Measurements from ENCODE around the gene MAP4K5.

MAP4K5 gene

DNA sequence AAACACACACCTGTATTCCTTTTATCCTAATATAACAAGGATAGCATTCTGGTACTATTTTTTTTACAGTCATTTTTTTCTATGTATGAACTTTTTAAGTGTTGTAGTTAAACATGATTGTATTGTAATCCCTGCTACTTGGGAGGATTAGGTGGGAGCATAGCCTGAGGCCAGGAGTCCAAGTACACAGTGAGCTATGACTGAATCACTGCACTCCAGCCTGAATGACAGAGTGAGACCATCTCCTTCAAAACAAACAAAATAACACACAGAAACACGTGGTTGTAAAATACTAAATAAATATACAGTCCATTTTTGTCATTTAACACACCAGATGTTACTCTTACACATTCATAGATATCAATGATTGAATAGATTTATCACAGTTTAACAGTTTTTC, 56.9 kb downstream of the MAP4K5 start:
- DNase-seq, result peak in 1 of 2 experiments; percentile 8

DNA sequence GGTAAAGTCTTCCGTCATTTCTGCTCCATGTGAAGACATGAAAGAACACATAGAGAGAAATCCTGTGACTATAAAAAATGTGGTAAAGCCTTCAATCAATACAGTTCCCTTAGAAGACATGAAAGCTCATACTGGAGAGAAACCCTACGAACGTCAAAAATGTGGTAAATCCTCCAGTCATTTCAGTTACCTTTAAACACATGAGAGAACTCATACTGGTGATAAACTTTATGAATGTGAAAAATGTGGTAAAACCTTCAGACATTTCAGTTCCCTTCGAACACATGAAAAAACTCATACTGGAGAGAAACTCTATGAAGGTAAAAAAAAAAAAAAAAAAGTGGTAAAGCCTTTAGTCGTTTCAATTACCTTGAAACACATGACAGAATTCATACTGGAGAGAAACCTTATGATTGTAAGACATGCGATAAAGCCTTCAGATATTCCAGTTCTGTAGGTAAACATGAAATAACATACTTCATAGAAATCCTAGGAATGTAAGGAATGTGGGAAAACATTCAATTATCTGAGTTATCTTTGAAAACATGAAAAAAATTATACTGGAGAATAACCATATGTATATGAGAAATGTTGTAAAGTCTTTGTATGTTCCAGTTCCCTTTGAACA, 60.4 kb downstream of the MAP4K5 start:
- peak in 1 of 2 experiments; percentile 5 for DNase-seq

DNA sequence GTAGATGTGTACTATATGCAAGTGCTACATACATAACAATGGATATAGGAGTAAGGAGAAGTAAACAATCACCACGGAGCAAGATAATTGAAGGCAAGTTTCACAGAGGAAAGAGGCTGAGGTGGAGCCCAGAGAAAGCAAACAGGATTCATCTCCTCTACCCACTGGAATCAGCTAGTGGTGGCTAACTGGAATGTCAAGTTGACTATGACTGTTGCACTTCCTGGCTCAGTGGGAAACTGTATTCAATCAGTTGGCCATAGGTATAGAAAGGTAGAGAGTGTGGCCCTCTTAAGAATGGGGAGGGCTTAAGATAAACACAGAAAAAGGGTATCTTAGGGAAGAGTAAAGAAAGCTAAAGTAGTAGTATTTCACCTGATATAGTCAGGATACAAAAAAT, 62.4 kb downstream of the MAP4K5 start:
- DNase-seq, result no peak

DNA sequence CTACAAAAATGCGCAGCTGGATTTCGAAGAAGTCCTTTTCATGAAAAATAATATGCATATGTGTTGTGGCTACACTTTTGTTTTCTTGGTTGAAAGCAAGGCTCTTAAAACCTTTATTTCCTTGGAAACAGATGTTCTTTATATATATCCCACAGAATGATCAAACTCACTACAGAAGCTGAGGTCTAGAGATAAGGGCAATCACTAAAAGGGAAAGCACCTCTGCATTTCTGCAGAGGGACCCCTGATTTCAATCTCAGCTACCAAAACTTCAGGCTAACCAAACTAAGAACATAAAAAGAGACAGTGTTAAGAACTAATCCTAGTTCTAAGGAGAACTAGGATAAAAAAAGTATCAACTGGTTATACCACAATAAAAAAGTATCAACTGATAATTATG, 70.3 kb downstream of the MAP4K5 start:
- no peak for DNase-seq

DNA sequence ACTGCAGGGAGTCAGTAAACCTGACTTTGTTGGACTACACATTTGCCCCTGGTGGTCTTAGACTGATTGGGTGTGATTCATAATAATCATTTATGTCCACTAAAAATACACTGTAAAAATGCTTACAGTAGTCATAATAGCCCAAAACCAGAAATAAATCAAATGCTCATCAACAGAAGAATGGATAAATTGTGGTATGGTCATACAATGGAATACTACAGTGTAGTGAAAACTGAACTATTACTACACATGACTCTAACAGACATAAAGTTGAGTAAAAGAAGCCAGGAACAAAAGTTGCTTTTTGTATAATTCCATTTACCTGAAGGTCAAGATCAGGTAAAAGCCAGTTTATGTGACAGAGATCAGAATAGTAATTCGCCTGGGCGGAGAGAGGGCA, 78.5 kb downstream of the MAP4K5 start:
- no peak for DNase-seq

DNA sequence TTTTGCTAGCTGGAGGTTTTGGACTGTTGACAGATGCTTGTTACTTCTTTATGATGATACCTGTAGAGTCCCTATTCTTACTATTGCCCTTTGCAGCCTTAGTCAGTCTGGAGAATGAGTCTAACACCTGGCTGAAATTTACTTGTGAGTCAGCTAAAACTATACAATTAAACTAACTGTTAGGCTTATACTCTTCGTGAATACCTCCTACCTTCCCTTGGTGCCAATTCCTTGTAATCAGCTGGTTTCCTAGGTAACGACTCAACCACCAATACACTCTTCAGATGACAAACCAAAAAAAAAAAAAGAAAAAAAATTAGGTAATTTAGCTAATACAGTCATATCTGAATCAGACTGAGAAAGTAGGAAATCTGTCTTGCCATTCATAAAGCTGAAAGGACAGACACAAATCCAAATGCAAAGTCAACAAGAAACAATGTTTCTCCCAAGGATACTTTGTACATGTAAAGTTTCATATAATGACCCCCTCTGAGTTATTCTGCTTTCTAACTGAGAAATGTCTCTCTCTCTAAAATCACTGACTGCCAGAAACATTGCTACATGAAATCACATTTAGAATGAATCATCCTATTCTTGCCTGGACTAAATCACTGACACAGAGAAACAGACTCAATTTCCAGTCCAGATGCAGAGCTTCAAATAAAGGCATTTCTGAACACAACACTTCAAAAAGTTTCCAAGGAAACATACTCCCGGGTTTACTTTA, 79.2 kb downstream of the MAP4K5 start:
- peak in 1 of 2 experiments; percentile 13 for DNase-seq

DNA sequence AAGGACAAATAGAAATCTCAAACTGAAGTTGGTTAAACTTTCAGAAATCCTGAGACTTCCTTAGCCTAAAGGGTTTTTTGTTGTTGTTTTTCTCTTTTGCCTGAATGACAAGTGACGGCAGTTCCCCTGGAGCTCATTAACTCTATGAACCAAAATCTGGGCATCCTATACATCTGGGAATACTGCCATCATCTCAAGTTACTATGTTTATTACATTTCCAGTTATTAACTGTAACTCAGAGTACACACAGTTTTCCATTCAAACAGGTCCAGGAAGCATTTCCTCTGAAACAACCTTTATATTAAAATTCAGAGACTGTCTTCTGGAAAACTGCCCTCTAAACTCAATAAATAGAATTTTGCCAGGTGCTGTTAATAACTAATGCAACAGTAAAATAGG, 80.1 kb downstream of the MAP4K5 start:
- DNase-seq, result no peak

DNA sequence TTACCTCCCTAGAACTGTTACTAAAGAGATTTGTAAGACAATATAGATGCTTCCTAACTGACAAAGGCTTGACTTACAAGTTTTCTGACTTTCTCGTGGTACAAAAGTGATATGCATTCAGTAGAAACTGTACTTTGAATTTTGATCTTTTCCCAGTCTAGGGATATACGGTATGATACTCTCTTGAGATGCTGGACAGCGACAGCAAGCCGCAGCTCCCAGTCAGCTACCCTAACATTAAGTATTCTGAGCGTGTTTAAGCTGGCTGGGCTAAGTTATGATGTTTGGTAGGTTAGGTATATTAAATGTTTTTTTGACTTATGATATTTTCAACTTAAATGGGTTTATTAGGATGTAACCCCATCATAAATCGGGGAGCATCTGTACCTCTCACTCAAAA, 80.5 kb downstream of the MAP4K5 start:
- DNase-seq, result no peak

- DNase-seq, result no peak
Observed at GRCh38 chr14:50447461-50447860, 84.9 kb downstream of the MAP4K5 start.

DNA sequence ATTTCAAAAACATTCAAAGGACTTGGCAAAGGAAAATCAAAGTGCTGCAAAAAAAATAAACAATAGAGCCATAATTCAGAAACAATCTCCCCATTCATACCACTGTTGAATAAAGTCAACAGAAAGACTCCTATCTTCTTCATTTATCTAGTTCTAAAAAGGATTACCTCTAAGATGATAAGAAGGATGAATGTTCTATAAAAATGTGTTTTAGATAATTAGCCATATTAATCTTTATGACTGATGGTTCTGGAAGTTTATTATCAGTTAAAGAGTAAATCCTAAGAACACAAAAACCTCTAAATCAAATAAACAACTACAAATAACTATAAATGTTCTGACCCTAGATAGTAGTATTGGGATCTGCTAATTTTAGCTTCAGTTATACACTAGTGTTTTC, 97.8 kb downstream of the MAP4K5 start:
- DNase-seq, result no peak

- no peak for DNase-seq
Observed at GRCh38 chr14:50432131-50432530, 100.2 kb downstream of the MAP4K5 start.

GRCh38 chr14:50425816-50426215, 106.6 kb downstream of the MAP4K5 start:
- DNase-seq, result no peak

- no peak for DNase-seq
Observed at GRCh38 chr14:50425105-50425504, 107.3 kb downstream of the MAP4K5 start.

DNA sequence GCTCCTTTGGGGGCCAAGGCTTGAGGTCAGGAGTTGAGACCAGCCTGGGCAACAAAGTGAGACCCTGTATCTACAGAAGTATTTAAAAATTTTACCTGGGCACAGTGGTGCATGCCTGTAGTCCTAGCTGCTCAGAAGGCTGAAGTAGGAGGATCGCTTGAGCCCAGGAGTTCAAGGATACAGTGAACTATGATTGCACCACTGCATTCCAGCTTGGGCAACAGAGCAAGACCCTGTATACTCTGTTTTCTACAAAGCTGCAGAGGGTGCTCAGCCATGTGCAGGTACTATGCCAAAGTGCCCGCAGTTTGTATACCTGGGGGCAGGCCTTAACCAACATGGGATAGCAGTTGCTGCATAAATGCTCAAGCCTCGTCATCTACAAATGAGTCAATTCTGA, 108.8 kb downstream of the MAP4K5 start:
- no peak for DNase-seq

GRCh38 chr14:50421499-50421898, 110.9 kb downstream of the MAP4K5 start:
- no peak for DNase-seq

GRCh38 chr14:50417853-50418252, 114.5 kb downstream of the MAP4K5 start:
- DNase-seq, result no peak

DNA sequence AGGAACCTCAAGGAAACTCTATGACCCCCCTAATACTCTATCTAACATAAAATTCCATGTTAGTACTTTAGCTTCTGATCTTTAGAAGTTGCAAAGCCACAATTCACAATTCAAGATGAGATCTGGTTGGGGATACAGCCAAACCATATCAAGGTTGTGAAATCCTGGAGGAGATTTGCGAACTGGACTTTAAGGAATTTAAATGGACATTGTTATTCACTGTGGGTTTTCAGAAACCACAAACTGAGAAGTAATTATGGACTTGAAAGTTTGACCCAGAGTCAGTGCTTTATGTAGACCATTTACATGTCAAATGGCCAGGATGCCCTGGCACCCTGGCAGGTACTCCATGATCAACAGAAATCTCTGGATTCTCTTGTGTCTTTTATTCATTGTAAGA, 121.4 kb downstream of the MAP4K5 start:
- no peak for DNase-seq

DNA sequence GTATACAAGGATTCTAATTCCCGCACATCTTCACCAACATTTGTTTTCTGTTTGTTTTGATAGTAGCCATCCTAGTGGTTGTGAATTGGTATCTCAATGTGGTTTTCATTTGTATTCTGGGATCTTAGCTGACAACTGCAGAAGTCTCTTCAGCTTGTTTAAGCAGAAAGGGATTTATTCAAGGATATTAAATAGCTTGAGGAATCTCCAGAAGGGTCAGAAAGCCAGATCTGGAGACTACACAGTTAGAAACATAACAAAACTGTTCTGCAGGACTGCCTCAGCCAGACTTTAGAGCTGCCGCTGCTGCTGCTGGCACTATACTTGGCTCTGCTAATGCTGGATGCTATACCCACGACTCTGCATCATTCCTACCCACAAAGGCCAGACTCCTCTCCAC, 122.3 kb downstream of the MAP4K5 start:
- DNase-seq, result no peak

DNA sequence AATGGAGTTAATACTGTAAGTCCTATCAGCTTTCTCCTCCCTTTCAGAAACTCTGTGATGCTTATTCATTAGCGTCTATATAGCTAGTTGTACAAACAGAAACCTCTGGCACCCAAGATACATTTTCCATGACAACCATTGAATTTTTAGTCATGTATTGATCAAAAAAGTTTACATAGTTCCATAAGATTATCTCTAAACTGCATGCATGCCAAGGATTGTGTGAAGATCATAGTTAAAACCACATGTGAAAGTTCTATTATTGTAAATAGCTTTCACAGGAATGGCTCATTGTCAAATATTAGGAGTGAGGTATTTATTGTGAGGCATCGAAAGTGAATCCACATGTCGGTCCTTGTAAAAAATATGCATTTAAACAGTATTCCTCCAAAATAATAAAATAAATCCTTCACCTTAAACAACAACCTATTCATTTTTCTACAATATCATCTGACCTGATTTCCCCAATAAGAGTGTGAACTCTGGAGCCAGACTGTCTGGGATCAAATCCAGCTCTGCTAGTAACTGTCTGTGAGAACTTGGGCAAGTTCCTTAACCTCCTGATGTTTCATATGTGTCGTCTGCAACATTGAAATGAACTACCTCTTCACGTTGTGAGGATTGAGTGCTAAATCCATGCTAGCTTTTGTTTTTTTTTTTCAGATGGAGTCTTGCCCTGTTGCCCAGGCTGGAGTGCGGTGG, 125.1 kb downstream of the MAP4K5 start:
- DNase-seq, result no peak

- DNase-seq, result no peak
Observed at GRCh38 chr14:50403419-50403818, 128.9 kb downstream of the MAP4K5 start.

GRCh38 chr14:50402965-50403364, 129.4 kb downstream of the MAP4K5 start:
- DNase-seq, result no peak

DNA sequence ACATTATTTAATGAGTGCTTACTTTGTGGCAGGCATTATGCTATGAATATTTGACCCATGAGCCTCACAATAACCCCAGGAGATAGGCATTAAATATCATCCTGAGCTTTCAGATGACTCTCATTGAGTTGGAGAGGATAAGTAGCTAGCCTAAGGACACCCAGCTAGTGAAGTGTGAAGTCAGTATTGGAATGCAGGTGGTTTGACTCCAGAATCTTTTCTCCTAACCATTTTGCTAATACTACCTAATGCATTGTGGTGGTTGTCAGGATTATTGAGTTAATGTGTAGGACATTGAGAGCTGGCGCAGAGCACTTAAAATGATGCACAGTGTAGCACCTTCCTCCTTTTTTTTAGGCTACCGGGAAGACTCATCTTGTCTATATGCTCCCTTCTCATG, 131.9 kb downstream of the MAP4K5 start:
- no peak for DNase-seq

GRCh38 chr14:50399251-50400032, 132.9 kb downstream of the MAP4K5 start:
- DNase-seq, result peak in 1 of 2 experiments; percentile 11
